NCI-H1694 treated with DMSO at 0.1 percent for 48 hours (cell line): ENCODE measurements around the gene GLRA1.
"Not testable (repeated sequence)": the region's sequence is repeated elsewhere in the genome, so short reads cannot be mapped to it uniquely, and the experiment has no call there.

Experiments
- DNase-seq: peaks from one replicate; lab custom pipeline; 2025; lab: John Stamatoyannopoulos, UW

Gene GLRA1

DNA sequence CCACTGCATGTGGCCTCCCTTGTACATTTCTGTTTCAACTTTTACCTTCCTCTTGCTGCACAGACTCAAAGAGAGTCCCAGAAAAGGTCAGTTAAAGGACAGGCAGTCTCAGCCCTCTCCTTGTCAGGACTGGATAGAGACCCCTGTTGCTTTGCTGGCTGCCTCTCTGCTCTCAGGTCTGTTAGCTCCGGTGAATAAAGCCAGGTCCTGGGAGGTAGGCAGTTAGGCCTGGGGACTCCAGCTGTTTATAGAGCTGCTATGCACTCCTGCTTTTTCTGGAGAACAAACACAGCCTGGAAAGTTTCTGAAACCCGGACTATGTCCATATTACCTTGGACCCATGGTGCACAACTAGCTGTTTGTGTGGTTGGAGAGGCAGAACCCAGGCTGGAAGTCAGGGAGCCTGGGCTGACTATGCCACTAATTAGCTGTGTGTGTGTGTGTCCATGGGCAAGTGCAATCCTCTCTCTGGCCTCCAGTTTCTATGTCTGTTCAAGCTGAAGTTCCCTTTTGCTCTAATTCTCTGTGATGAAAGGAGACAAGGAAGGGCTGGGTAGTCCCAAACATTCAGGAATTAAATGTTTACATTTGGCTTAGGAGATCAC is 42.9 kb downstream of the GLRA1 start:
- DNase-seq, result no peak

DNA sequence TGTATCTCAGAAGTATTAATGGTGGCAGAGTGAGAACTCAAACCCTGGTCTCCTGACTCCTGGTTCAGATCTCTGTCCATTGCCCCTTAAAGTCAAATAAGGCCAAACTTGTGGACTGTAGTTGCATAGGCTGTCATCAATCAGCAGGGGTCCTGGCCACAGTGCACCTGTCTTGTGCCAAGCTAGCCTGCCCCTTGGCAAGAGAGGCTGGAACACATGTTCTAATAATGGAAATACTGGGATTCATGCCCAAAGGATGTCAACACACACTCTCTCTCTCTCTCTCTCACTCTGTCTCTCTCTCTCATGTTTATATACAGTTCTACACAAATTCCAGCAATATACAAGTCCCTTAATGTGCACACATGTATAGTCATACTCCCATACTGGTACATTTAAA is 44.3 kb downstream of the GLRA1 start:
- DNase-seq, result peak; percentile 43

DNA sequence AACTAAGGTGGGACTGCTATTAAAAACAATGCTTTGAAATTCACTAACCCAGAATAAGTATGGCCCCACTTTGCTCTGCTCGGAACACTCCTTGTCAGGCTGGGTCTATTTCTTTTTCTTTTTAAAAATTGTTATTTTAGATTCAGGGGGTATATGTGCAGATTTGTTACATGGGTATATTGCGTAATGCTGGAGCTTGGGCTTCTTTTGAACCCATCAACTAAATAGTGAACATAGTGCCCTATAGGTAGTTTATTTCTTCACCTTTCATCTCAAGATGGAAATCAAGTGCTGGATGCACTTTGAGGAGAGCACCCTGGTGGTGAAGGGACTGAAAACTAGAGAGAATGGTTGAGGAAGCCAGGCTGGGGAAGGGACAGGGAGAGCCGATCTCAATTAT is 51.0 kb downstream of the GLRA1 start:
- DNase-seq, result no peak

DNA sequence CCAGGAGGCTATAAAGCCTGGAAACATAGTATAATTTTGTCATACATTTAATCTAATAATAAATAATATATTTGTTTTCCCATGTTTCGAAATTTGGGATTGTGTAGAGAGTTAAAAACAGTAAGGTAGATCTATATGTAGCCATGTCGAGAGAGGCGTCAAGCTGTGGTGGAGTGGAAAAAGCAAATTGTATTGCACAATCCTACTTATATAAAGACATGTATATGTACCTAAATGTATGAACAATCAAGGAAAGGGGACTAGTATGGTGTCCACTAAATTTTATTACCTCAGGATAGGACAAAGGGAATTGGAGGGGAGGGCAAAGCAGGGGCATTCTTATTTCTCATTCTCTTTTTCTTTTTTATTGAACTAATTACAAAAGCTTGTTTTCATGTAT is 52.0 kb downstream of the GLRA1 start:
- no peak for DNase-seq

DNA sequence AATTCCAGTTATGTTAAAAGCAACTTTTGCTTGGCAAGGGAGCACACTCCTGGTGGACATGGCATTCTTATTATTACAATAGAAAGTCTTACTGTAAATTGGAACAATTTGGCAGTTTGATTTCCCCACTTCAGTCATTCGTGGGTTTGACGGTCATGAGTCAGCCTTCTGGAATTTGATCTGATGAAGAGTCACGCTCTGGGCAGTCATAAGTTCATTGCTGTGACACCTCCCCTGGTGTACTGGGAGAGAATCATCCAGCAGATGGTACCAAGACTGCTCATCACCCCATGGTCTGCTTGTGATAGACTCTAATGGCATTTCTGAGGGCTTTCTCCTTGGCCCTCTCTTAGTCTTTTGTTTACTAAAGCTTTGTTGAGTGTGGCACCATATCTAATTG is 53.8 kb downstream of the GLRA1 start:
- no peak for DNase-seq

DNA sequence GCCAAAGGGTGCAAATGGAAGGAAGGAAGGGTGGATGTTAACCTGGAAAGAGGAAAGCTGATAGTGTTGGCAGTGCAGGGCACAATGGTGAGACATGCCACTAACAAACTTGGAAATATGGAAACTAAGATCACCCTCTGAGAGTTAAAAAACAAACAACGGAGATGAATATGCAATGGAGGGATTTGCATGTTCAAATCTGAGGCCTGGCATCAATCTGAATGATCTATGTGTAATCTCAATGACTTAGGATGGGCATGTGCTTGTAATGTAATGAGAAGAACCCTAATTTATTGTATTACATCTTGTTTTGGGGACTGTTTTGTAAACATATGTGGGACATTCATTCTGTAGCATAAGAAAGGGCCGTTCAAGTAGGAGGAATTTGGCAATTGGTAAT is 54.4 kb downstream of the GLRA1 start:
- DNase-seq, result no peak

DNA sequence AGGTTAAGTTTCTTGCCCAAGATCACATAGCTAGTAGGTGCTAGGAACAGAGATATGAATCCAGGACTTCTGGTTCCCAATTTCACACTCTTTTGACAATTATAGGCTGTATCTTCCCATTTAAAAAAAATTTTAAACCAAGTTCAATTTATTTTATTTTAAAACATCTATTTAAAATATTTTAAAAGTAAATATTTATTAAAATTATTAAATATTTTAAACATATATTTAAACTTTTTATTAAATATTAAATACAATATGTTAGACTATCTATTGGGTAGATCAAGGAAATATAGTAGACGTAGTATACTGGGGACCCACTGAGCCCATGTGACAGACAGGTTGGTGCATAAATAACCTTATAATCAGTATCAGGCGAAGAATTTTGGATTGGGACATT is 54.8 kb downstream of the GLRA1 start:
- no peak for DNase-seq

DNA sequence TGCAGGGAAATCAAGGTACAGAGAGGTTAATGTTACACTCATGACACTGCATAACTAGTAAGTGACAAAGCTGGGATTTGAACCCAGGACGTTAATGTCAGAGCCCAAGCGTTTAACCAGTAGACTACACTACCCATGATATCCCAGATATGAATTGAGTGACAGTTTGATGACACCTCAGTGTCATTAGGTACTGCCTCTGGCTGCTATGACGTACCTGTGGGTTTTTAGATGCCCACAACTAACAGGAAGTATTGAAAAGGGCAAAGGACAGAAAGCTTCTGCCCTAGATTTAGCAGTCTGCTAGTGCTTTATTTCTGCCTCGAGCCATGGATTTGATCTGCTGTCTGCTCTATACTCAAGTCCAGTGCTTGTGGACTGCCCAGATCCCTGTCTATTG is 56.2 kb downstream of the GLRA1 start:
- DNase-seq, result no peak

DNA sequence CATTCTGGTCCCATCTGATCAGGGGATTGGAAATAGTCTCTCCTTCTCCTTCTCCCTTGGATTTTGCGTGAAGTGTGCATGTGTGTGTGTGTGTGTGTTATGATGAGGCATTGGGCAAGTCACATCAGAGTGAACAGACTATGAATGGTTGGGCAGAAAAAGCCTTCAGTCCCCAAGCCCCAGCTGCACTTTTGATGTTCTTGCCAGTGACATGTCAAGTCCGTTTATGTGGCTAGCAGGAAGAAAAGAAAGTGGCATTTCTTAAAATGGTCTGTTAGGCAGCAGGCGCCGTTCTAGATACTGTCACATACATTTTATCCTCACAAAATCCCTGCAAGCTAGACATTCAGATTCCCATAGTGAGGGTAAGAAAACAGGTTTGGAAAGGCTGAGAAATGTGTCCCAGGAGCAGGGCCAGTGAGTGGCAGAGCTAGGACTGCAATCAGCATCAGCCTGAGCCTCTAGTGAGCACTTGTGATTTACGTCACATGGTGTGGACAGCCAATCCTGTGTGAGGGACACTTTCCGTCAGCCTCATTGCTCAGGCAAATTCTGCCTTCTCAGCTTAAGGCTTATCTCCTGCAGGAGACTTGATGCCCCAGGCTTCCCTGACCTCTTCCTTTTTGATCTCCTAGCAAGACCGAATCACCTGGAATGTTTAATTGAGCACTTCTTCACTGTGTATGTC is 60.4 kb downstream of the GLRA1 start:
- no peak for DNase-seq

DNA sequence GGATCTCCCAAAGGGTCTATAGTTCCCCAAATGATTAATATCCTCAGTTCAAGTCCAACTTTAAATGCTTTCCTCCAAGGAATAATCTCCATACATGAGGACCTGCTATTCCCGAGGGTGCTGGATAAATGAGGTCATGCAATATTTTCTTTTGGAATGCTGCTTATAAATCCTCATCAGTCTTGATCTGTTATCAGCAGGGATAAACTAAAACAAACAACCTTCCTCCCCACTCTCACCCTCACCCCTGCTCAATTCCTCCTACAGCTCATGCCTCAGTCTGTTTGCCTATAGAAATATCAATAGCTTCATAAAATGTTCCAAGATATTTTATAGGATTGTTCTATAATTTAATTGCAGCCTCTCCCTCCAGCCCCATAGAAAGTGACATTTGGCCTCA is 61.1 kb downstream of the GLRA1 start:
- no peak for DNase-seq

DNA sequence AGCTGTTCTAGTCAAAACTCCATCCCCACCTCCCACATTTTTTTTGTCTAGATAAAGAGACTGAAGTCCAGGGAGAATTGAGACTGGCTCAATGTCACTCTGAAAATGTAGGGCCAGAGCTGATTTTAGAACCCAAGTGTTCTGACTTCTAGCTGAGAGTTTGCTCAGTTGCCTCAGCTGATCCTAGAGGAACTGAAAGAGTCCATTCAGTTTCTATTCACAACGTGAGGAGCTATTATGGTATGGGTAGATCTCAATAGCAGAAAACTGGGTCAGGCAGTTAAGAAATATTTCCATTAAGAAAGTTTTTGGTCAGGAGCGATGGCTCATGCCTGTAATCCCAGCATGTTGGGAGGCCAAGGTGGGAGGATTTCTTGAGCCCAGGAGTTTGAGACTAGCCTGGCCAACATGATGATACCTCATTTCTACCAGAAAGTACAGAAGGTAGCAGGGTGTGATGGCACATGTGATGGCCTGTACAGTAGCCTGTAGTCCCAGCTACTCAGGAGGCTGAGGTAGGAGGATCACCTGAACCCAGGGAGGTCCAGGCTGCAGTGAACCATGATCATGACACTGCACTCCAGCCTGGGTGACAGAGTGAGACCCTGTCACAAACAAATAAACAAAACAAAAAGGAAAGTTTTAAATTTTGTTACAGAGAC is 61.7 kb downstream of the GLRA1 start:
- no peak for DNase-seq

DNA sequence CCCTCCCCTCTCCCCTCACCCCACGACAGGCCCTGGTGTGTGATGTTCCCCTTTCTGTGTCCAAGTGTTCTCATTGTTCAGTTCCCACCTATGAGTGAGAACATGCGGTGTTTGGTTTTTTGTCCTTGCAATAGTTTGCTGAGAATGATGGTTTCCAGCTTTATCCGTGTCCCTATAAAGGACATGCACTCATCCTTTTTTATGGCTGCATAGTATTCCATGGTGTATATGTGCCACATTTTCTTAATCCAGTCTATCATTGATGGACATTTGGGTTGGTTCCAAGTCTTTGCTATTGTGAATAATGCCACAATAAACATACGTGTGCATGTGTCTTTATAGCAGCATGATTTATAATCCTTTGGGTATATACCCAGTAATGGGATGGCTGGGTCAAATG is 63.8 kb downstream of the GLRA1 start:
- DNase-seq, result not testable (repeated sequence)

DNA sequence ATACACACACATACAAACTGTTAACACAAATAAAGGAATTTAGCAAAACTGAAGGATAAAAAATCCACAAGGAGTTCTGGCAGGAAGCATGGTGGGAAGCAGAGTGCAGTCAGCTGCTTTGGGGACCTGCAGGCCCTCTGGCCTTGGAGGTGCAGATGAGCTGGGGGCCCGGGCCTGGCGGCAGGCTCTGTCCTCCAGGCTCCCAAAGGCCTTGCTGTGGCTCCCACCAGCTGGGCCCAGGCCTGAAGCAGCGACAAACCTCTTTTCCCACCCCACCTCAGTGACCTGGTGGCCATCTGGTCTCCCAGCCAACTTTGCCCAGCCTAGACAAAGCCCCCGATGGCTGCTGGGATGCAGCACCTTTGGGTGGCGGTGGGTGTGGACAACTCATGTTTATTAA is 67.8 kb downstream of the GLRA1 start:
- no peak for DNase-seq

DNA sequence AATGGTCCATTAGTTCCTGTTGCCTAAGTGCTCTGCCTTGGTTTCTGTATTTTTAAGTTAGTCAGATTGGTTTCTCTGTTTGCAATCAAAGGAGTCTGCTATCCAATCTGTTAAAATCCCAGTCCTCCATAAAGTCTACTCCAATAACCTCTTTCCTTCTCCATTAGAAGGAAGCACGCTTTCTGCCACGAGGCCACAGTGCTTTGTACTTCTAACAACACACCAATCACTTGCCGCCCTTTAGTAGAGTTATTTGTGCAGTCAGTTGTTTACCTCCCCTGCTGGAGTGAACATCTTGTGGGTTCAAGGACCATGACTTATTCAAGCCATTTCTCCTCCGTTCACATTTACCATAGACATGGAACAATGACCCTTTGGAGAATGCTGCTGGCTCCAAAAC is 69.0 kb downstream of the GLRA1 start:
- DNase-seq, result no peak

DNA sequence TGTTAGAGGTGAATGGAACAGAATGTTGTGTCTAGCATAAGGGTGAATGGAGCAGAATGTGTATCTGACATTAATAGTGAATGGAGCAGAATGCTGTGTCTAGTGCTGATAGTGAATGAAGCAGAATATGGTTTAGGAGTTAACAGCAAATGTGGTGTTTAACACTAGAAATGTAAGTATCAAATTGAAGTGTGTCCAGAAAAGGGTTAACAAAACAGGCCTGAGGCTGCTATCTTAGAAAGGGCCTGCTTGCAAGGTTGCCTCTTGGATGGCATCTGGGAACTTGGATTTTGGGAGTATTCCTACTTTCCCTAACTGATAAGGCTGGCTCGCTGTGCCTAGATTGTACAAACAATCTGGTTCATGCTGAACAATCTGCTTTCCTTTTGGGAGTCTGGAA is 76.8 kb downstream of the GLRA1 start:
- DNase-seq, result no peak

DNA sequence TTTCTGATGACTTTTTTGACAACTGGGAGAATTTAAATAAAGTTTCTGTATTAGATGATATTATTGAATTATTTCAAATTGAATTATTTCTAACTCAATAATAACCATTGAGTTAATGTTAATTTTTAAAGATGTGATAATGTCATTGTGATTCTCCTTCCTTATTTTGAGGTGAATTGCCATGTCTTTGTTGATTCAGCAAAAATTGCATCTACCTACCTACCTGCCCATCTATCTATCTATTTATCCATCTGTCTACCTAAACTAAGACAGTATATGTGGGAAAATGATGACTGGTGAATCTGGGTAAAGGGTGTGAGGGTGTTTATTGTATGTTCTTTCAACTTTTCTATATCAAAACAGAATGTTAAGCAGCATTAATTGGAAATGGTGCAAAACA is 77.9 kb downstream of the GLRA1 start:
- no peak for DNase-seq

DNA sequence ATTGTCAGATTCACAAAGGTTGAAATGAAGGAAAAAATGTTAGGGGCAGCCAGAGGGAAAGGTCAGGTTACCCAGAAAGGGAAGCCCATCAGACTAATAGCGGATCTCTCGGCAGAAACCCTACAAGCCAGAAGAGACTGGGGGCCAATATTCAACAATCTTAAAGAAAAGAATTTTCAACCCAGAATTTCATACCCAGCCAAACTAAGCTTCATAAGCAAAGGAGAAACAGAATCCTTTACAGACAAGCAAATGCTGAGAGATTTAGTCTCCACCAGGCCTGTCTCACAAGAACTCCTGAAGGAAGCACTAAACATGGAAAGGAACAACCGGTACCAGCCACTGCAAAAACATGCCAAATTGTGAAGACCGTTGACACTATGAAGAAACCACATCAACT is 91.8 kb downstream of the GLRA1 start:
- DNase-seq, result not testable (repeated sequence)

DNA sequence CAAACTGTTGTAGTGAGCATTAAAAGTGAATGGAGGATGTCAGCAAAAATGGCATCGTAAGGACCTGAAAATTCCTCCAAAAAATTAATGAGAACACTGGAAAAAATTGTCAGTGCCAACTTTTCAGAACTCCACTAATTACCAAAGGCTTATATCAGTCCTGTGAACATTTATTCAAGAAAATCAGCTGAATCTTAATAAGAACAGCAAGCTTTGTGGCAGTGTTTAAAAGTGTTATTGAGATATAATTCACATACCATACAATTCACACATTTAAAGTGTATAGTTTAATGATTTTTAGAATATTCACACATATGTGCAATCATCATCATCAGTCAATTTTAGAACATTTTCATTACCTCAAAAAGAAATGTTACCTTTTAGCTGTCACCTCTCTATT is 95.3 kb downstream of the GLRA1 start:
- DNase-seq, result no peak

DNA sequence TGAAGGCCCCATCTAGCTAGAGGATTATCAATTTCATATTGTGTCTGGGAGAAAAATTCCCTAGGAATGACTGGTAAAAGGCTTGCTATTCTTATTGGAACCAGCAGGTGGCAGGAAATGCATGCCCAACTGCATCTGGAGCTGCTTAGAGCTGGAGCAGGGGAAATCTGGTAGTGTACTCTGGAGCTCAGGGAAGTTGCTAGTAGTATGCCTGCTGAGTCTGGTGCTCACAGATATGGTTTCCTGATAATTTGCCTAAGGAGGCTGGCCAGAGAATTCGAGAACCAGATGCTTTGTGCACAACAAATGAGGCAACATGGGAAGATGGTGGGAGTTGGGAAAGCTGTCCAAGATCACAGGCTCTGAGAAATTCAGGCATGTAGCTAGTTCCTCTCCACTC is 99.2 kb downstream of the GLRA1 start:
- peak; percentile 74 for DNase-seq

DNA sequence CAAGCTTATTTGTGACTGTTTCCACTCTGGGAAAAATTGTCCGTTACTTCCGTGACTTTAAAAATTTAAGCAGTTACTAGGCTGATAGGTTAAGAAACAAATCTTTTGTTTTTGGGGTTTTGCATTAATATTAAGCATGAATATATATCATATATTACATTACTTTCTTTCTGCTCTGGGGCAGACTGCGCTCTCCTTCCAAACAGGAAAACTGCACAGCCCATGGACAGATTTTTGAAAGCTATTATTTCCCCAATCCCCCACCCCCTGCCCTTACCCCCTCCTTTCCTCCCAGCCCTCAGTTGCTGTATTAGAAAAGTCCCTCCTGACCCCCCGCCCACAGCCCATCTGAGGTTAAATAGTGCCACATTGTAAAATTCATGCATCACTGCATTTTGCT is 102.5 kb downstream of the GLRA1 start:
- no peak for DNase-seq

DNA sequence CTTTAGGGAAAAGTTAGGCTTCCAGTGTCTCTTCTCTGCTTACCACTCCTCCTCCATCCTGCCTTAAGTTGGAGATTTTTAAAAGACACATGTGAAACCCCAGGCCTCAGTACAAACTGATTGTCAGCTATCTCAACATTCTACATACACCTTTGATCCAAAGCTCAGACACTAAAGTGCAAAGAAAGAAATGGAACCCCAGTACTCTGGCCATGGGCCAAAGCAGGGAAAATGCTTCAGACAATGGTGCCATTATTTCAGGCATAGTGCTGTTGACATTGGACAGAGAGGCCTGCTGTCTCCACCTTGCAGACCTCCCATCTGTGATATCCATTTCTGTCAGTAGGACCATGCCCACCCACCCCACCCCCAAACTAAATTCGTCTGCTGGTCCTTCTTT is 103.7 kb downstream of the GLRA1 start:
- no peak for DNase-seq

DNA sequence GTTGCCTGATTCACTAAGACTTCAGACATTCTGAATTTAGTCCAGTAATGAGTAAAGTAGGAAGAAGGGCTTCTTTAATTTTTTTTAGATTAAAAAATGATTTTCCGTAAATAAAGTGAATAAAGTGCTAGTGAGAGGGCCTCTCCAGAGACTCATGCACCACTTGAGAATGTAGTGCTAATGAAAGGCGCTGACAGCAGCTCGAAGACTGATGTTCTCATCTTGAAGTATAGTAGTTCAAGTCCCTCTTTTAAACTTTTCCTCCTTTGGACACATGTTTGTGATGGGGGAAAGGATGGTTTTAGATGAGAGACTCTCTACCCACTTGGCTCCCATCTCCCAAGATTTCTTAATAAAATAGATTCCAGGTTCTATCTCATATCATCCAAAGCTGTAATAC is 104.4 kb downstream of the GLRA1 start:
- DNase-seq, result no peak

DNA sequence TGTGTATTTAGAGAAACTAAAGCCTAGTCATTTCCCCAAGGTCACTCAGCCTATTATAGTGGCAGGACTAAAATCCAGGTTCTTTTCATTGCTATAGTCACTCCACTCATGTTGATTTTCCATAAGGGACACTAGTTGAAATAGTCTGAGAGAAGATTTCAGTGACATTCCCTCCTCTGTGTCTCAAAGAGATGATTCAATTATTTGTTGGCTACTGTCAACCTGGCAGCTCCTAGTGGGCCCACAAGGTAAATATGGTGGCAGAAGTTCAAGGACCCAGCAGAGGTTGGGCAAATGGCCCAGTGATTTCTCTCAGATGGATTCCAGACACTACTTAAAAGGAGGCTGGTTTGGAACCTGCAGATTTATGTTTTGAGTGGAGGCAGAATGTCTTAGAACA is 104.8 kb downstream of the GLRA1 start:
- DNase-seq, result no peak

DNA sequence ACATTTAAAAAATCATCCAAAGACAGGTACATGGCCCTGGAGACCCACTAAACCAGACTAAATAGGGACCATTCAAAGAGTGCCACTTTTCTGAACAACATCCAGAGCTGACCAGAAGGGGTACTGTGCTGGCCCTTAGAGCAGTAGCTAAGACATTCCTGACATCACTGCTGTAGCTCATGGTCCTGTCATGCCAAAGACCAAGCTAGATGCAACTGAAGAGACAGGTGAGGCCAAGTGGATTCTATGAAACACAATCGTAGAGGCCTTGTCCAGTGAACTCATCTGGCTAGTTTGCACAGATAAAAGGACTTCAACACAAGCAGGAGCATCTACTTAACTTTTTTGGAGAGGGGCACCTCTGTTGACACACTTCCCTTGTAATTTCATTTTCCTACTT is 109.6 kb downstream of the GLRA1 start:
- DNase-seq, result no peak
